GM08714 (cell line): ENCODE measurements around the gene ITIH1.

Experiments used
- H3K4me3 ChIP-seq: fragments of 200-500 bp; sonication (Bioruptor generic); 2 replicates; pipeline ENCODE4 v1.5.1; 2014; ENCODE audit warnings: mild to moderate bottlenecking, low read length, inconsistent platforms
- ZNF274 ChIP-seq: IDR thresholded peaks from 2 replicates; pipeline ENCODE4 v1.6.1; 2012; ENCODE audit warnings: mild to moderate bottlenecking, low read depth, low read length

ITIH1 gene

DNA sequence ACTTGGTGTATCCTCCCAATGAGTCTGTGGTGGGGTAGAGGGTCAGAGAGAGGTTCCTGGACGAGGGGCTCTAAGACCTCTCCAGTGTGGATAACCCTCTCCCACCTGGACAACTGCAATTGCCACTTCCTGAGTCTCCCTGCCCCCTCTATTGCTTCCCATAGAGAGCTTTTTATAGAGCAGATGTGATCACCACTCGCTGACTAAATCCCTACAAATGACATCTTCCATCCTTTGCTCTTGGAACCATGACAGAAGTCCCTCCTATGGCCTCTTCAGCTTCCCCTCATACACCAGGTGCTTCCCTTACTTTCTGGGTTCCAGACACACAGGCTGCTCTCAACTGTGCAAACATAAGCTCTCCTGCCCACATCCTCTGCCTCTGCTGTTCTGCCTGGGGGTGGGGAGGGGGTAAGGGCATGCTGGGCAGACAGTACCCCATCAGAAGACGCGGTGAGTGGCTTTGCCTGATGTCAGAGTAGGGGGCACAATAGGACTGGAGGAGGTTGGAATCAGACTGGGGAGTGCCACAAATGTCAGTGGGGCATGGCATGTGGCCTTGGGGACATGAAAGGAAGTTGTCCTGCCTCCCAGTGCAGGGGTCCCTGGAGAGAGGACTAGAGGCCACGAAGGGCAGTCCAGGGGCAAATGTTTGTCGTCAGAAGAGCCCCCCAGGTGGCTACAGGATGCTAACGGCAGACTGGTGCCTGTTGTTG lies 32.4 kb downstream of the ITIH1 start:
- TF ChIP-seq ZNF274 = no peak
- no peak overlapping the region for H3K4me3 ChIP-seq

DNA sequence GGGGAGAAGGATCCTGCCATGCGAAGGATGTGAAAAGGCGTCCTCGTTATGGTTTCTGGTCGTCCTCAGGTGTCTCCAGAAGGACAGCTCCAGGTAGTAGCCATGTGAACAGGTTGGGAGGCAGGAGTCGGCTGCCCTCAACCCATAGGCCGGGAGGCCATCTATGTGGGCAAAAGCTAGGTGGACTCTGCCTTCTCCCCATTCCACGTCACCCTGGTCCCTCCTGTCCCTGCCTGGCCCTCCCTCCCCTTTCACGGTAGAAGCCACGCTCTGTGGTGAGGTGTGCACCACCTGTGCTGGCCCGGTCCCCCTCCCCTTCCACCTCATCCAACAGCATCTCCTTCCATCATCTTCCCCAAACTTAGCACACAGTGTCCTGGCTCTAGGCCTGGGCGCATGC lies 33.5 kb downstream of the ITIH1 start:
- TF ChIP-seq ZNF274 = no peak
- no peak overlapping the region for H3K4me3 ChIP-seq

DNA sequence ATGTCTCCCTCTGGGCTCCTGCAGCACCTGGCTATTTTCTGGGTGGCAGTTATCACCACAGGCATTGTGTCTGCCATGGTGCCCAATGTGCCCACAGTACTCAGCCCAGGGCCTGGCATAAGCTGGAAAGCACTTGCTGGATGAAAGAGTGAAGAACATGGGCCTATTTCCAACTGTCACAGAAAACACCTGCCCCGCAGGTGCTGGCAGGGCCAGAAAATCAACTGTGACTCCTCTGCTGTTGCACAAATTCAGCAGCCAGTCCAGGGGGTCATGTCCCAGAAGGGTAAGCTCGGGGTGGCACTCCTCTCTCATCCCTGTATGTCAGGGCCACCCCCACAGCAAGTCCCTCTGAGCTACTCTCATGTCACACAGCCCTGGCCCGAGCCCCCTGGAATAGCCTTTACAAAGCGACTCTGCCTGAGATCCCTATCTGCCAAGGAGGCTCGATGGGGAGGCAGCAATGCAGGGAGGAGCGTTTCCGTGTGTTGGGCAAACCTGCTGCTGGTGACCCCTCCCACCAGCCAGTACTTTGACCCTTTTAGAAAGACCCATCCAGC lies 34.1 kb downstream of the ITIH1 start:
- no peak overlapping the region for H3K4me3 ChIP-seq
- TF ChIP-seq ZNF274 = no peak

DNA sequence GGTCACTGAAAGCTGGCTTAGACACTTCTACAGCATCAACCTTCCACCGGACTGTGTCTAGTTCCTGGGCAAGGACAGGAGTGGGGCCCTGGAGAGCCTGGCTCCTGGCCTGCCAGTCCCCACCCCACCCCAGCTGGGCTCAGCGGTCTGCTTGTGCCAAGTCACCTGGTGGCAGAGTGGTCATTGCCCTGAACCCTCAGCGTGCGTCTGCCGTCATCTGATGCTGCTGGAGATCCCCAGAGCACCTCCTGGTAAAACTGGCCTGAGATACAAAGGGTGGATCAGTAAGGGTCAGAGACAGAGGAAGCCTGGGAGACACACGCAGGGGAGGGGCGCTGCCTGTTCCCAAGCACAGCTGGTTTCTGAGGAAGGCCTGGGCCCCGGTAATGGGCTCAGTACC lies 36.4 kb downstream of the ITIH1 start:
- no peak overlapping the region for H3K4me3 ChIP-seq
- TF ChIP-seq ZNF274 = no peak

DNA sequence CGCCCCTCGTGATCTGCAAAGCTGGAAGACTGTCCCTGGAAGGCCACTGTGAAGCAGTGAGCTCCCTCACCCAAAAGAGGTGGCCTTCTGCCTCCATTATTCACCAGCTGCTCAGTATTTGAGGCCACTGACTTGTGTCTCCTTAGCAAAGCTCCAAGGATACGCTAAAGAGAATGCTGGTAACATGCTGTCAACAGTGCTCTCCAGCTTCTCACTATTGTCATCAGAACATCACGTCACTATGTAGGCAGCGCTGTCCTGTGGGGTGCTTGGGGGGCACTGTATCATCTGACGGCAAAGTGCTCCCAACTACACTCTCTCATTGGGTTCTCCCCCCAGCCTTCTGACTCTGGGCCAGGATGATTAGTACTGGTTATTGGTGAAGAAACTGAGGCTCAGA lies 38.8 kb downstream of the ITIH1 start:
- H3K4me3 ChIP-seq = no peak overlapping the region
- no peak for TF ChIP-seq ZNF274

DNA sequence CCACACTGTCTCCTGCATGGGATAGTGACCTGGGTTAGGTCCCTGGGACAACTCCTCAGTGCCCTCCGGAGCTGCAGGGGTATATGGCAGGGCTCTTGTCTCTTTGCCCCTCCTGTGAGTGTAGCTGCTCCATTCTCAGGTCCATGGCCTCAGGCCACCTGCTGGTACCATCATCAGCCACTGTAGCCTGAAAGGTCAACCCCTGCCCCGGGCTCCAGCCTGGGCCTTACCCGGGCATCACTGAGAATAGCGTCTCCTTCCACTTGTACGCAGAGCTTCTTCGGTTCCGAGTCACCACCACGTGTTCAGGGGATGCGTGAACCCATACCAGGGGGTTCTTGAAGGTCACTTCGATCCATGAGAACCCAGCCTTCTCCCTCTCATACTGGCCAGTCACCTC lies 39.3 kb downstream of the ITIH1 start:
- no peak for TF ChIP-seq ZNF274

DNA sequence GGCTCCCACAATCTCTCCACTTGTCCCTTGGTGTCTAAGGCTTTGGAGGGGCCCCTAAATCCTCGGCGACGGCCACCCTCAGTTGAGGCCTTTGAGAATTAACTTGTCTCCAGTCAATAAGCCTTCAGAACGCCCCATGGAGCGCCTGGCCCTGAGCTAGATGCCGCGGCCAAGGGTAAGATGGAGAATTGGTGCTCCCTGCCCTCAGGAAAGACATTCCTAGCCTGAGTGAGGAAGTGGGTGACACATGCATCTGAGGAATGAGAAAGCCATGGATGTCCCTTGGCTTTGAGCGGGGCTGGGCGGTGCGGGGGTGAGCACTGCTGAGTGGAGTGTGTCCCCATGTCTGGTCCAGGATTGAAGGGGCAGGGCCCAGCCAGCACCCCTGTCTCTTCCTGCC lies 39.8 kb downstream of the ITIH1 start:
- H3K4me3 ChIP-seq = no peak overlapping the region
- TF ChIP-seq ZNF274 = no peak

More for the DNA sequence above, 39.3 kb downstream of the ITIH1 start:
- no peak overlapping the region for H3K4me3 ChIP-seq

DNA sequence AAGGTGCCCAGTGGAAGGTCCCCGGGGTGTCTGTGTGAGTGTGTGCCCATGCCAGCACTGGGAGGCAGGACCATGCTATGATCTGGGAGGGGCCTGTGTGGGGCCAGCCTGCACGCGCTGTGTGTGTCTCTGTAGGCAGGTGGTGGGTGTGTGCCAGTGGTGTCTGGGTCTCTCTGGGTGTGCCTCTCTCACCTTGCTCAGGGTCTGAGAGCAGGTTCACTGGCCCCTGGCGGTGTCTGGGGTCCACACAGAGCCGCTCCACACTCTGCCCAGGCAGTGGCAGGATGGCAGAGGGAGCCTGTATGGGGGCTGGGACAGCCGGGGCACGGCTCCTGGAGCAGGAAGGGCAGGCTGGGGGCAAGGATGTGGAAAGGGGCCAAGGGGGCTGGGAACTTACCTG lies 40.5 kb downstream of the ITIH1 start:
- no peak overlapping the region for H3K4me3 ChIP-seq
- no peak for TF ChIP-seq ZNF274

DNA sequence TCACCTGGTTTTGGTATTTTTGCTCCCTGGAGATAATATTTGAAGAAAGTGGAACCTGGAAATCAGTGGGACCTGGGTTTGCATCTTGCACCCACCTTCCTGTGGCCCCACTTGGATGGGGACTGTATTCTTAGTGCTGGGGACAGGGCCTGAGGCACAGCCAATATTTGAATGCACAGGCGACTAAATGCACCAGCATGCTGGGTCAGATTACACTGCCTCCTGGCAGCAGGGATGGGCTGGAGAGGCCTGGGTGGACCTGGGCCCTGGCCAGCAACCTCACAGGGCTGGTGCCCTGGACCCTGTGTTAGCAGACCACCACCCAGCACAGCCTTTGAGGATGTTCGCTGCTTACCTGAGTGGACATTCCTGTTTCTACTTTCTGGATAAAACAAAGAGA lies 42.5 kb downstream of the ITIH1 start:
- H3K4me3 ChIP-seq = no peak overlapping the region
- no peak for TF ChIP-seq ZNF274

DNA sequence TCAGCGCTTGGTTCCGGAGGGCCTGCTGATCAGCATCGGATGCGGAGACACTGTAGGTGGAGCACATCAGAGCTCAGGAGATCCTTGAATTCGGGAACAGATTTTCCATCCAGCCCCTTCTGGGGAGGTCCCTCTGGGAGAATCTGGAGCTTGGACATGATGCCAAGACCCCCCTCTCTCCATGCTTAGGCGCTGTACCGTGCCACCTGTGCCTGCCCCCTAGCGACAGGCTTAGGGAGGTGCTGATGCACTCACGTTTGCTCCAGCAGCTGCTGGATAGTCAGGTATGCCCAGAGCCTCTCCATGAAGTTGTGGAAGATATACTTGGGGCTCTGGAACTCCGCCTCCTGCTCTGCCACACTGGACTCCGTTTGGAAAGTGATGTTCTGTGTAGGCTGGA lies 43.3 kb downstream of the ITIH1 start:
- H3K4me3 ChIP-seq = no peak overlapping the region
- no peak for TF ChIP-seq ZNF274

DNA sequence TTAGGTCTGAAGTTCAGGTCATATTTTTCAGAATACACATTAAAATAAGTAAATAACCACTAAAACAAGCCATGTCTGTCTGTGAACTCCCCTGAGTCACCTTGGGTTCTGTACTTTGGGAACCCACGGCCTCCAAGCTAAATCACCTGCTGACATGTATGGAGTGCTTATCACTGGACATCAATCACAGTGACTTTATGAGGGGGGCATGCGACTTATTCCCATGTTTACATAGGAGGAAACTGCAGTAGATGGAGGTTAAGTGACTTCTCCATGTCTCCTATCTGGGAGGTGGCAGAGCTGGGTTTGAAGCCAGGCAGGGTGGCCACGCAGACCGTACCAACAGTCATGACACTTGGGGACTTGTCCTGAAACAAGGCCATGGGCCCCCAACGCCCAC lies 45.0 kb downstream of the ITIH1 start:
- H3K4me3 ChIP-seq = no peak overlapping the region
- no peak for TF ChIP-seq ZNF274

DNA sequence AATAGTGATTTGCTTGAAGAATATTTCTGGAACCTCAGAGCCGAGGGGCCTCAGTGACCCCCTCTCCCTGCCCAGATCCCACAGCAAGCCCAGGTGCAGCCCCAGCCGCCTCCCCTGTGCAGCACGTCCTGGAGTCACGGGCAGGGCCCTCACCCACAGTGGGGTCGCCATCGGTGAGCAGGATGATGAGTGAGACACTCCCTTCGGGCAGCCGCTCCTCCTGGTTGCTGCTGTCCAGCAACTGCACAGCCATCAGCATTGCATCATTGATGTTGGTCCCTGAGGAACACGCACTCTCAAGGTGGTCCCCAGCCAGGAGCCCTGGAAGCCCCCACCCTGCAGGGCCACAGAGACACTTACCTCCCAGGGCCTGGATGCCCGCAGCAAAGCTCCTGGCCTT lies 46.6 kb downstream of the ITIH1 start:
- H3K4me3 ChIP-seq = no peak overlapping the region
- no peak for TF ChIP-seq ZNF274

DNA sequence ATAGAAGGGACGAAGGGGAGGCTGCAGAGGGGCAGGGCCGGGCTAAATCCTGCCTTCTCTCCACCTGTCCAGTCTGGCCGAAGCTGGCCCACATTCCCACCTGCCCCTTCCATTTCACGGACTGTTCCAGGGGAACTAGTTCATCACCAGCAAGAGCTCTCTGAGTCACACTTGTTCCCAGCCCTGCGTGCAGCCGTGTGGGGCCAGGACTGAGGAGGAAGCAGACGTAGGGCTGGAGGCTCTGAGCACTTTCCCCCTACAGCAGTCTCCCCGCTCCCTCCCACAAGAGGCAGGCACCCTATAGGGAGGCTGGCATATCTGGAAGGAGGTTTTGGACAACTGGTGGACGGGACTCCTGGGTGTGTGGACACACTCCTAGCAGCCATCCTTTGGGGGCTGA lies 50.0 kb downstream of the ITIH1 start:
- no peak overlapping the region for H3K4me3 ChIP-seq
- no peak for TF ChIP-seq ZNF274

DNA sequence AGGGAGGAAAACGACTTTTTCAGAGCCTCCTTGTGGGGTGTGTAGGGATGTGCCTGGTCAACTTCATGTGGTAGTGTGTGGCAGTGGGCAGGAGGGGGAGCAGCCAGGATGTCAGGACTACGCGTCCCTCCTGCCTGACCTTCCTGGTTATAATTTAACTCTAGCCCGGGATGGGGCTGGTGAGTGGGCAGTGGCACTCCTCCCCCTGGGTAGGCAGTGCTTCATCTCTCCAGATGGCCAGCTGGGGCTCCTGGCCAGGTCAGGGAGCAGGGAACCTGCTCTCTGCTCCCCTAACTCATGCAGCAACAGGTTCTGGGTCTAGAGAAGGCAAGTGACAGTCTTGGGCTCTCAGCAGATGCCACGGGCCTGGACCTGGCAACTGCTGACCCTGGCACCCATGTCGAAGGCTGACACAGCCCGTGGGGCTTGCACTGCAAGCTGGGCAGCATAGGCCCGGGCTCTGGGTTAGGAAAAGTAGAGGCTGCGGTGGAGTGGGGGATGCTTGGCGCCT lies 50.5 kb downstream of the ITIH1 start:
- TF ChIP-seq ZNF274 = no peak

DNA sequence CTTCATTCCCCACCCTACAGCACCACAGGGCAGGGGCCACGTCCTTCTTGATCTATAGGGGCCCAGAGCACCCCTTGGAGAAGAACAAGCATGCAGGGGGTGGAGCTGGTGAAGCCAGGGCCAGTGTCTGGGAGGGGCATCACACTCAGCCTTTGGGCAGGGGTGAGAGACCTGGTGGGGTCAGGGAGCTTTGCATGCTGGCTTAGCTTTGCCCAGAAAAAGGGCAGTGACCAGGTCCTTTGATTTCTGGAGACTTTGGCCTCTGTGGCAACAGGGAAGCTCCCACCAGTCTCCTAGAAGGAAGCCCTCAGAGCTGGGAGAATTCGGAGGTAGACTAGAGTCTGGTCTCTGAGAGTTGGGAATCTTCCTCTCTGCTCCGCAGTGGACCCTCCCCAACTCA lies 52.1 kb downstream of the ITIH1 start:
- H3K4me3 ChIP-seq = no peak overlapping the region
- no peak for TF ChIP-seq ZNF274

More for the DNA sequence above, 50.5 kb downstream of the ITIH1 start:
- H3K4me3 ChIP-seq = no peak overlapping the region
